CD4-positive, alpha-beta T cell treated with Interleukin-15 for 1 hour (primary cell): Measurements from ENCODE around the gene CDH12.

Experiments
- DNase-seq: peaks from one replicate; pipeline ENCODE4 v3.0.0-alpha.2; 2020

The CDH12 gene

GRCh38 chr5:22757776-22758175 lies 95.4 kb downstream of the CDH12 start:
- DNase-seq = no peak

- DNase-seq = no peak
Observed at GRCh38 chr5:22754155-22754554, 99.0 kb downstream of the CDH12 start.

DNA sequence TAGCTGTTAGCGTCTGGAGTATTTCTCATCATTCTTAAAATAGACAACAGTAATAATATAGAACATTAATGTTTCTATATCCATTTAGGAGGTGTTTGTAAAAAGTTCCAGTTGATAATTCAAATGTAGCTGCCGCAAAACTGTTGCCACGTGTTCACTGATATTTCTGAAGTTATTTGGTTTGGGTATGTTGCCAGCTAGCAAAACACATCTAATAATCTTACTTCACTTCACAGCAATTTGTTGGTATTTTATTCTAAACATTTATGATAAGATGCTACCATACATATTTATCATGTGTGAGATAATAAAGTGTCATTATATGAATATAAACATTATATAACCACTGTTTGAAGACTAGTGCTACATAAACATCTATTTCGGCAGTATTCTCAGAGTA lies 101.6 kb downstream of the CDH12 start:
- no peak for DNase-seq

DNA sequence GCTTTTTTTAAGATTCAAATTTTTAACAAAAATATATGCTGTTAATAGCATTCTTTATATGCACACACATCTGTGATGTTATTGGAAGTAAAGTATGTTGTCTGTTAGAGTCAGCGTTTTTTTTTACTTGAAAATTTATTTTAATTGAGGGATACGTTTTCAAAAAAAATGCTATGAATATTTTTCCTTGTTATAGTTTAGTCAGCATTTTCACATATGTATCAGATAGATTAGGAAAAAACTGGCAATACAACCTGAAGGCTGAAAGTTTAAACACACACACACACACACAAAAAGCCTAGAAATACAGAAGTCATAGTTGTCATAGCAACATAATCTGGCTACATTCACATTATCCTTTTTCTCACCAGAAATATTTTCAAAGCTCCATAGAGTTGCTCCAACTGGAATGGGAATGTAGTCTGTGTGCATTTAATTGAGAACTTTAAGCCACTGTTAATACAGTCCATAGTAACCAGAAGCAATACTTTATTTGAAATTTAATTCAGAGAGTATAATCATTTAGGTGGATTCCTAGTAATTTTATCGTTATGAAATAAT lies 116.6 kb downstream of the CDH12 start:
- DNase-seq = no peak

DNA sequence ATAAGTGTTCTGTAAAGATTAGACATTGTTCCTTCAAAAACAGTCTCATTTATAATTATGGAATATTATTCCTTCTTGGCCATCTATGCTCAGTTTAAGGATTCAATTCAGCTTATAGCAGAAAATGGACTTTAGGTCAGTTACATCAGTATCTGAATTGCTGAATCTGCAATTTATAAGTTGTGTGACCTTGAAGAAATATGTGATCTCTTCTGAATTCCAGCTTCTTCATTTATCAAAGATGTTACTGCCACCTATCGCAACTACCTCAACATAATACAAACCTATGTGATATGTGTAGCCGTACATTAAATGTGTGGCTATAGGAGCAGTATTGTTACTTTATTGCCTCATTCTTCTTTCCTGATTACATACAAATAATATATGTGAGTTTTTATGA lies 118.2 kb downstream of the CDH12 start:
- no peak for DNase-seq

DNA sequence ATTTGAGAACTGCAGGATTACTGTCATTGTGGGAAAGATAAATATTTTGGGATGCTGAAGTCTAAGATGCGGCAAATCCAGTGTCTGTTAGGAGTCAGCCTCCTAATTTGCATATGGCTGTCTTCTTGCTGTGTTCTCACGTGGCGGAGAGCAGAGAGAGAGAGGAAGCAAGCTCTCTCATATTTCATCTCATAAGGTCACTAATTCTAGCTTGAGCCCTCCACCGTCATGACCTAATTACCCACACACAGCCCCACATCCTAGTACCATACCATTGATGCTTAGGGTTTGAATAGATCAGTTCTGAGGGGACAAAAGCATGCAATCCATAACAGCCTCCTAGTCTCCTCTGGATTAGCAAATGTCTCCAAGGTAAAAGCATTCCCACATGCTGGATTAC lies 124.5 kb downstream of the CDH12 start:
- DNase-seq = no peak

GRCh38 chr5:22722491-22722890 lies 130.7 kb downstream of the CDH12 start:
- DNase-seq = no peak

DNA sequence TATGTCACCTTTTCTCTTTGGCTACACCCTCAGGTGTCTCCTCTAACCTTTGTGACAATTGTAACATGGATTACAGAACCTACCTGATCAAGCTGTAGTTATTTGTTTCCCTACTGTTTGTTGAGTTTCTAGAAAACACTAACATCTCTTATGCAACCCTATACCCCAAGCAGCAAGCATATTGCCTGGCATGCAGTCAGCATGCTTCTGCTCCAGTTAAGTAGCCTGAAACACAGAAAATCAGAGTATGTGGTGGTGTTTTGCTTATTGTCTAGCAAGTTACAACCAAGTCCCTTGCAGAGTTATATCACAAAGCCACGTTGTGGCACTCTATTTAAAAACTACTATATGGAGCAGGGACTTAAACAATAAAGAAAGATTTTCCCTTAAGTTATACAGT lies 131.1 kb downstream of the CDH12 start:
- DNase-seq = no peak

DNA sequence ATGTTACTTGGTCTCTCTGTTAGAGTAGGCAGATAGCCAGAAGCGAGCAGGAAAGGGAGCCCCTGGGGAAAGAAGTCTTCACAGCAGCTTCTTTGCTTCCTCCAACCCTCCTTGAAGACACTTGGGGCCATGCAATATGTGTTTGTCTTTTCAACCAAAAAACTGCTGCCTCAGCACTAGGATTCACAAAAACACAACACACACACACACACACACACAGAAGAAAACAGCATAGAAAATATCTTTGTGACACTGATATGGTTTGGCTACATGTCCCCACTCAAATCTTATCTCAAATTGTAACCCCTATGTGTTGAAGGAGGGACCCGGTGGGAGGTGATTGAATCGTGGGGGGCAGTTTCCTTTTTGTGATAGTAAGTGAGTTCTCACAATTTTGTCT lies 133.3 kb downstream of the CDH12 start:
- no peak for DNase-seq

DNA sequence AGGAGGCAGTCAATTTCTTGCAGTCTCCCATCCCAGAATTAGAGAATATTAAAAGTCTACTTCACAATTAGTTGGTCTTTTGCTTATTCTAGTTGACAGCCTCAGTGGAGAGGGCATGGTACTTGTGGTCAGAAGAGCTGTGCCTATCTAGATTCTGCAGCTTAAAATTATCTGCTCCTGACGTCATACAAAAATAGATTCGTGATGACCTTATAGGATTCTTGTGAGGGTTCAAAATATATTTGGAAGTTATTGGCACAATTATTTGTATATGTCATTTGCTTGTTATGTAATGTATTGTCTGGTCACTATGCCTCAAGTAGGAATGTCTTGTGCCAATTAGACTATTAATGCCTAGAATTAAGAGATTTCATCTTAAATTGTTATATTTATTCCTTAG lies 142.5 kb downstream of the CDH12 start:
- no peak for DNase-seq

DNA sequence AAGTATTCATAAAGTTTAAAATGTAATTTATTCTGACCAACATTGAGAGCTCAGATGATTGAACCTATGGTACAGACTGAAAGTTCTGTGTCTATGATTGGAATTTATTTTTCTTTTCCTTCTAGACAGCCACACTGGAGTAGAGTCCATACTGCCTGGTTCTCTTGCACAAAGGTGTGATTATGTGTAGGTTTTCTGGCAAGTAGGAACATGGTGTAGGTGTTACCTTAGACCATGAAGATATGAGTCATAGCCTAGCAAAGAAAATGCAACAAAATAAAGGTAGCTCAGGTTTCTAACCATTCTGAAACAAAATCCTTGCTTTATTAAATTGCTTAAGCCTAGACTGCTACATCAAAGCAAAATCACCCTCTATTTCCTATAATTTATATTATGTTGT lies 143.4 kb downstream of the CDH12 start:
- no peak for DNase-seq

DNA sequence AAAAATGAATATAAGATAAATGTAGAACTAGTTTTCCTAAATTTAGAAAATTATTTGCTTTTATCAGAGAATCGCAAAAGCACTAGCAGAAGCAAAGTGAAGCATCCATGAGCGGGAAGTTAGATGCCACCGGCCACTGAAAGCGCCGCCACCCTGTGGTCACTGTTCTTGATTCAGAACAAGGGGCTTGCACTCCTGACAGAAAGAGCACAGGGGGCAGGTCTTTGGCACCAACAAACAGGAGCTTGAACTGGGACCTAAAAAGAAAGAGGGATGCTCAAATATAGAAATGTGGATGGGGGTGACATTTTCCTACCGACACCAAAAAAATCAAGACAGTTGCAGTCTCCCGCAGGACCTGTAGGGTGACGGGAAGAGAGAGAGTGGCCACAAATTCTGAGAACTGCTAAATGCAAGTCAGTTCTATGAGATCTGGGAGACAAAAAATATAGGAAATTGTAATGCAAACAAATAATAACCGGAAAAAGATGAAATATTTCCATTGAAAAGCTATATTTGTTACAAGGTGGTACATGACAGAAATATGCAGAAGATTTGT lies 144.3 kb downstream of the CDH12 start:
- DNase-seq = no peak

DNA sequence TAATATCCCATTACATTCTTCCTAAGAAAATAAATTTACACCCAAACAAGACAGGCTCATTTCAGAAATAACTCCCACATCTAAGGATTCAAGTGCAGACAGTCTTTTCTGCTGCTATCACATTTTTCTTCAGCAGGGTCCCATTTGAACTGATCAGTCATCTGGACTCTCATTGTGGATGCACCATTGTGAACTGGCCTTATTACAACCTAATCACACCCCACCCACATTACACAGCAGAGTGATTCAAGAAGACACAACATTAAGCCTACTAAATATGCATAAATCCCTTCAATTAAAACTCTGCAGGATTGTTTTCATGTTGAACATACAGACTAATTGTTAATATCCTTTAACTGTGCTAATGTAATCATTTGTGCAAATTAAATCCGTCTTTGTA lies 146.2 kb downstream of the CDH12 start:
- no peak for DNase-seq

GRCh38 chr5:22699319-22699718 lies 153.8 kb downstream of the CDH12 start:
- DNase-seq = no peak

DNA sequence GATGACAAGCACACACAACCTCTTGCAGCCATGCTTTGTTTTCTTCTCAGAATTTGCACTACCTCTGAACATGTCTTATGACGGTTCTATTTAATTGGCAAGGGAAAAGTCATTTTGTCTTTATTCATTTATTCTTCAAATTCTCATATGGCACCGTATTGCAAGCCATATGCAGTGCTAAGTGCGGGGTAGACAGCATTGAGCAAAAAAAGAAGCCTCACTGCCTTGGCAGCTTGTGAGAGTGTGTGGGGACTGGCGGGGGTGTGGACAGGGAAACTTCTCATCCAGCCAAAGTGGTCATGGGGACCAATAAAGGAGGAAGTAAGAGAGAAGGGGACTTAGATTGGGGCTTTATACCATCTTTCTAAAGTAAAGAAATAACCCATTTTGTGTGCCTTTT lies 160.0 kb downstream of the CDH12 start:
- no peak for DNase-seq

- no peak for DNase-seq
Observed at GRCh38 chr5:22683050-22683449, 170.1 kb downstream of the CDH12 start.

GRCh38 chr5:22678886-22679285 lies 174.3 kb downstream of the CDH12 start:
- no peak for DNase-seq

GRCh38 chr5:22673131-22673530 lies 180.0 kb downstream of the CDH12 start:
- DNase-seq = no peak

DNA sequence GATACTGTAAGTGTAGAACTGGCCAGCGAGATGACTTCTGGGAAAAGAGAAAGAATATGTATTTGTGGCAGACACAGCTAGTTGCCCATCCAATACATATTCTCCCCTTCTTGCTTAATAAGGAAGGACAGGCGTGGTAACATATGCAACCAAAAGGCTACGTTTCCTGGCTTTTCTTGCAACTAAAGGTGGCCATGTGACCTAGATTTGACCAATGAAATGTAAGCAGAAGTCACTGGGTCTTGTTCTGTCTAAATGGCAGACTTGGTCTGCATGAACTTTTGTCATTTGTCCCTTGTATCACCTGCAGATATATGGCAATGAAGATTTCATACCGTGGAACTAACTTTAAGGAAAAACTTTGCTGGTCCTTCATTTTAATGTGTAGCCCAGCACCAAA lies 183.8 kb downstream of the CDH12 start:
- DNase-seq = no peak

GRCh38 chr5:22665801-22666200 lies 187.3 kb downstream of the CDH12 start:
- no peak for DNase-seq

- no peak for DNase-seq
Observed at GRCh38 chr5:22663134-22663533, 190.0 kb downstream of the CDH12 start.

DNA sequence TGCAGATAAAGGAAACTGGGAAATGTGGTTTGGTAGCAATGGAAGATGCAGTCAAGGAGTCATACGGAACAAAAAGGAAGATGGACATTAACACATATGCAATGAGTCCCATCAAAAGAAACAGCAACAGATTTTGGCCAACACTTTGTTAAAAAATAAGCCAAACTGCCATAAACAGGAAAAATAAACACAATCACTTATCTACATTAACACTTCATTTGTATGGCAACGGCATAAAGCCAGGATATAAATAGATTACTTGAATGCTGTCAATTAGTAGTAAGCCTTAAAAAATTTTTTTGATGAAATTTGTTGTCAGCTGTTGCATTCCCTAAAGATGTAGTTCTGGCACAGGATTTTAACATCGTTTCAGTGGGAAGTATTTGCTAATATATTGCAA lies 190.8 kb downstream of the CDH12 start:
- DNase-seq = no peak

- no peak for DNase-seq
Observed at GRCh38 chr5:22651355-22651754, 201.8 kb downstream of the CDH12 start.

- no peak for DNase-seq
Observed at GRCh38 chr5:22650511-22650910, 202.6 kb downstream of the CDH12 start.

- no peak for DNase-seq
Observed at GRCh38 chr5:22649074-22649473, 204.1 kb downstream of the CDH12 start.

- no peak for DNase-seq
Observed at GRCh38 chr5:22644859-22645258, 208.3 kb downstream of the CDH12 start.
